NCI-H1417 treated with DMSO at 0.1 percent for 48 hours (cell line): ENCODE measurements around the gene RBM4.

Source experiments
- DNase-seq: peaks from one replicate; lab custom pipeline; 2025; lab: John Stamatoyannopoulos, UW

RBM4 gene

GRCh38 chr11:66659763-66660162, 21.3 kb downstream of the RBM4 start:
- DNase-seq: no peak

- no peak for DNase-seq
These were observed 25.3 kb downstream of the RBM4 start for GRCh38 chr11:66663741-66664296.

- DNase-seq: no peak
These were observed 26.9 kb downstream of the RBM4 start for GRCh38 chr11:66665369-66665768.

GRCh38 chr11:66670816-66671215, 32.3 kb downstream of the RBM4 start:
- DNase-seq: no peak

- DNase-seq: no peak
These were observed 36.6 kb downstream of the RBM4 start for GRCh38 chr11:66674964-66675602.

GRCh38 chr11:66676282-66676919, 37.9 kb downstream of the RBM4 start:
- no peak for DNase-seq

- DNase-seq: no peak
These were observed 38.6 kb downstream of the RBM4 start for GRCh38 chr11:66676931-66677598.

GRCh38 chr11:66677599-66678375, 39.3 kb downstream of the RBM4 start, which contains the start of gene RBM4B:
Gene RBM4B, minus strand, starts transcription at chr11:66677887. Its CDS starts 808 bp downstream, at chr11:66677079.
- DNase-seq: peak; percentile 73

- DNase-seq: no peak
These were observed 42.6 kb downstream of the RBM4 start for GRCh38 chr11:66680966-66681645.

- no peak for DNase-seq
These were observed 45.4 kb downstream of the RBM4 start for GRCh38 chr11:66683877-66684276.

GRCh38 chr11:66684635-66685034, 46.1 kb downstream of the RBM4 start:
- DNase-seq: no peak

GRCh38 chr11:66685276-66686099, 47.0 kb downstream of the RBM4 start:
- DNase-seq: peak; percentile 20

- DNase-seq: no peak
These were observed 47.7 kb downstream of the RBM4 start for GRCh38 chr11:66686100-66686785.

GRCh38 chr11:66686801-66687750, 48.6 kb downstream of the RBM4 start:
- DNase-seq: no peak

- no peak for DNase-seq
These were observed 49.4 kb downstream of the RBM4 start for GRCh38 chr11:66687831-66688281.

- no peak for DNase-seq
These were observed 50.3 kb downstream of the RBM4 start for GRCh38 chr11:66688561-66689534.
